Activated CD4-positive, CD25-positive, alpha-beta regulatory T cell treated with anti-CD3 and anti-CD28 coated beads, Interleukin-2, amount 50 U/mL, for 72 hours (primary cell): ENCODE results near the gene MAPK4.
"Not testable (repeated sequence)": the region's sequence is repeated elsewhere in the genome, so short reads cannot be mapped to it uniquely, and the experiment has no call there.

Experiments used
- DNase-seq: peaks from one replicate; pipeline ENCODE4 v3.0.0; 2021

MAPK4 gene

GRCh38 chr18:50695431-50696176 lies 135.7 kb downstream of the MAPK4 start:
- no peak for DNase-seq

- DNase-seq: no peak
Measured at GRCh38 chr18:50696436-50696835, 136.5 kb downstream of the MAPK4 start.

GRCh38 chr18:50696929-50697328 lies 137.0 kb downstream of the MAPK4 start:
- no peak for DNase-seq

GRCh38 chr18:50697509-50697908 lies 137.6 kb downstream of the MAPK4 start:
- DNase-seq: no peak

GRCh38 chr18:50700245-50701165 lies 140.6 kb downstream of the MAPK4 start:
- no peak for DNase-seq

- DNase-seq: no peak
Measured at GRCh38 chr18:50704357-50704940, 144.6 kb downstream of the MAPK4 start.

- no peak for DNase-seq
Measured at GRCh38 chr18:50706199-50706598, 146.3 kb downstream of the MAPK4 start.

- DNase-seq: no peak
Measured at GRCh38 chr18:50706651-50707050, 146.8 kb downstream of the MAPK4 start.

- DNase-seq: not testable (repeated sequence)
Measured at GRCh38 chr18:50707297-50707696, 147.4 kb downstream of the MAPK4 start.

GRCh38 chr18:50707855-50708469 lies 148.1 kb downstream of the MAPK4 start:
- no peak for DNase-seq

GRCh38 chr18:50709193-50709592 lies 149.3 kb downstream of the MAPK4 start:
- no peak for DNase-seq

GRCh38 chr18:50711386-50711785 lies 151.5 kb downstream of the MAPK4 start:
- no peak for DNase-seq

GRCh38 chr18:50715919-50716318 lies 156.0 kb downstream of the MAPK4 start:
- DNase-seq: no peak

GRCh38 chr18:50716902-50717301 lies 157.0 kb downstream of the MAPK4 start:
- DNase-seq: no peak

- no peak for DNase-seq
Measured at GRCh38 chr18:50717563-50717962, 157.7 kb downstream of the MAPK4 start.

- no peak for DNase-seq
Measured at GRCh38 chr18:50719471-50720324, 159.8 kb downstream of the MAPK4 start.

GRCh38 chr18:50720325-50720674 lies 160.4 kb downstream of the MAPK4 start:
- no peak for DNase-seq

- DNase-seq: no peak
Measured at GRCh38 chr18:50721006-50721405, 161.1 kb downstream of the MAPK4 start.

- no peak for DNase-seq
Measured at GRCh38 chr18:50721451-50722120, 161.7 kb downstream of the MAPK4 start.

GRCh38 chr18:50722311-50722710 lies 162.4 kb downstream of the MAPK4 start:
- no peak for DNase-seq

GRCh38 chr18:50724751-50725151 lies 164.9 kb downstream of the MAPK4 start:
- DNase-seq: no peak
